ENCODE results near the gene MLKL.
A peak's percentile ranks its signal among the peaks of the same experiment; 100 is the strongest.

Gene MLKL

GRCh38 chr16:74700438-74701225 lies at the start of gene MLKL:
TSS of gene MLKL (minus strand) at chr16:74700862. CDS start at chr16:74695757, 5,105 bp downstream.
- peak; percentile 20 to 30 for DNase-seq (ENCODE audit: low read depth in 2 of 2)

GRCh38 chr16:74749291-74750055 lies 48.8 kb upstream of the MLKL start:
- DNase-seq (ENCODE audit: low read depth in 2 of 2): no peak

GRCh38 chr16:74748616-74749026 lies 48.0 kb upstream of the MLKL start:
- DNase-seq (ENCODE audit: low read depth in 2 of 2): no peak

- DNase-seq (ENCODE audit: low read depth in 2 of 2): no peak
Observed at GRCh38 chr16:74747716-74748615, 47.3 kb upstream of the MLKL start.

GRCh38 chr16:74745926-74746325 lies 45.3 kb upstream of the MLKL start:
- DNase-seq (ENCODE audit: low read depth in 2 of 2): no peak

- DNase-seq (ENCODE audit: low read depth in 2 of 2): no peak
Observed at GRCh38 chr16:74745109-74745615, 44.5 kb upstream of the MLKL start.

GRCh38 chr16:74744566-74744965 lies 43.9 kb upstream of the MLKL start:
- DNase-seq (ENCODE audit: low read depth in 2 of 2): no peak

- no peak for DNase-seq (ENCODE audit: low read depth in 2 of 2)
Observed at GRCh38 chr16:74743668-74744299, 43.1 kb upstream of the MLKL start.

- no peak for DNase-seq (ENCODE audit: low read depth in 2 of 2)
Observed at GRCh38 chr16:74743045-74743667, 42.5 kb upstream of the MLKL start.

GRCh38 chr16:74742051-74742481 lies 41.4 kb upstream of the MLKL start:
- DNase-seq (ENCODE audit: low read depth in 2 of 2): no peak

- no peak for DNase-seq (ENCODE audit: low read depth in 2 of 2)
Observed at GRCh38 chr16:74740795-74741304, 40.2 kb upstream of the MLKL start.

- no peak for DNase-seq (ENCODE audit: low read depth in 2 of 2)
Observed at GRCh38 chr16:74739275-74739674, 38.6 kb upstream of the MLKL start.

- DNase-seq (ENCODE audit: low read depth in 2 of 2): no peak
Observed at GRCh38 chr16:74738816-74739215, 38.2 kb upstream of the MLKL start.

GRCh38 chr16:74738113-74738541 lies 37.5 kb upstream of the MLKL start:
- no peak for DNase-seq (ENCODE audit: low read depth in 2 of 2)

- DNase-seq (ENCODE audit: low read depth in 2 of 2): no peak
Observed at GRCh38 chr16:74737521-74737920, 36.9 kb upstream of the MLKL start.

GRCh38 chr16:74736531-74737157 lies 36.0 kb upstream of the MLKL start:
- no peak for DNase-seq (ENCODE audit: low read depth in 2 of 2)

GRCh38 chr16:74735554-74735953 lies 34.9 kb upstream of the MLKL start:
- no peak for DNase-seq (ENCODE audit: low read depth in 2 of 2)

- no peak for DNase-seq (ENCODE audit: low read depth in 2 of 2)
Observed at GRCh38 chr16:74735162-74735452, 34.4 kb upstream of the MLKL start.

GRCh38 chr16:74734361-74735161 lies 33.9 kb upstream of the MLKL start:
- no peak for DNase-seq (ENCODE audit: low read depth in 2 of 2)

Data from stimulated activated CD8-positive, alpha-beta memory T cell treated with anti-CD3 and anti-CD28 coated beads, Interleukin-7, amount 100 ng/mL, for 1 hour (primary cell).